Activated T-cell treated with anti-CD3 and anti-CD28 coated beads, Interleukin-2, amount 50 U/mL, for 4 hours (primary cell): Measurements from ENCODE around the gene PUS1. TPM values are rescaled to one million over a fixed set of nuclear protein-coding genes. Genes with fewer than 3 reads are reported as not detected.

ENCODE experiments used
- ATAC-seq, 2 donors: fragments of 200-7000 bp; cut with Tn5 transposase; one replicate each; pipeline ENCODE4 v1.10.0; 2021
- DNase-seq: peaks from one replicate; pipeline ENCODE4 v3.0.0-alpha.2; 2020
- H3K27me3 Mint-ChIP-seq: one replicate; pipeline ENCODE4 v1.8.0; 2021; ENCODE audit warnings: low read depth, mixed read lengths
- H3K36me3 Mint-ChIP-seq: one replicate; pipeline ENCODE4 v1.8.0; 2022; ENCODE audit warnings: mixed read lengths; ENCODE audit not compliant: insufficient read depth
- H3K4me1 Mint-ChIP-seq: one replicate; pipeline ENCODE4 v1.8.0; 2021; ENCODE audit warnings: low read depth, mixed read lengths
- H3K4me3 Mint-ChIP-seq: one replicate; pipeline ENCODE4 v1.8.0; 2021; ENCODE audit warnings: mild to moderate bottlenecking, moderate library complexity, mixed read lengths
- H3K9me3 Mint-ChIP-seq: one replicate; pipeline ENCODE4 v1.8.0; 2021; ENCODE audit warnings: mixed read lengths
- total RNA-seq, 3 donors: library from RNA; stranded (reverse); gene quantifications; one replicate each; pipeline ENCODE4 v1.2.1, GENCODE V29; 2021

Gene PUS1
- total RNA-seq, 3 donors from 2014 or later = 132 to 157 (median 155) TPM

GRCh38 chr12:131909081-131909751 lies 19.9 kb upstream of the PUS1 start:
- ATAC-seq = no peak
- Mint-ChIP-seq H3K27me3 (no peaks in the 10 kb centered on the region), H3K36me3 (peaks cover 2% of the 10 kb centered on the region), H3K4me1 (peaks cover 5% of the 10 kb centered on the region), H3K9me3 (no peaks in the 10 kb centered on the region), H3K4me3 (no peak overlapping the region)
- DNase-seq = no peak

GRCh38 chr12:131909752-131910219 lies 19.3 kb upstream of the PUS1 start:
- Mint-ChIP-seq H3K27me3 (no peaks in the 10 kb centered on the region), H3K4me3 (no peak overlapping the region), H3K9me3 (no peaks in the 10 kb centered on the region), H3K4me1 (peaks cover 5% of the 10 kb centered on the region), H3K36me3 (peaks cover 2% of the 10 kb centered on the region)
- no peak for ATAC-seq
- DNase-seq = no peak

- Mint-ChIP-seq H3K36me3 (peaks cover 2% of the 10 kb centered on the region), H3K27me3 (no peaks in the 10 kb centered on the region), H3K9me3 (no peaks in the 10 kb centered on the region), H3K4me3 (no peak overlapping the region), H3K4me1 (peaks cover 3% of the 10 kb centered on the region)
- ATAC-seq (no peak), DNase-seq (no peak)
Measured at GRCh38 chr12:131910302-131911027, 18.6 kb upstream of the PUS1 start.

- DNase-seq (no peak), ATAC-seq (no peak)
- Mint-ChIP-seq H3K27me3 (no peaks in the 10 kb centered on the region), H3K36me3 (peaks cover 2% of the 10 kb centered on the region), H3K9me3 (no peaks in the 10 kb centered on the region), H3K4me3 (no peak overlapping the region), H3K4me1 (no peaks in the 10 kb centered on the region)
Measured at GRCh38 chr12:131911028-131911650, 17.9 kb upstream of the PUS1 start.

- DNase-seq (no peak), ATAC-seq (no peak)
- no peaks in the 10 kb centered on the region for H3K27me3 Mint-ChIP-seq
- peaks cover 2% of the 10 kb centered on the region for H3K36me3 Mint-ChIP-seq
- no peaks in the 10 kb centered on the region for H3K4me1 Mint-ChIP-seq
- H3K9me3 Mint-ChIP-seq = no peaks in the 10 kb centered on the region
- no peak overlapping the region for H3K4me3 Mint-ChIP-seq
Measured at GRCh38 chr12:131911851-131912477, 17.1 kb upstream of the PUS1 start.

GRCh38 chr12:131912518-131913274 lies 16.4 kb upstream of the PUS1 start:
- Mint-ChIP-seq H3K9me3 (no peaks in the 10 kb centered on the region), H3K36me3 (peaks cover 2% of the 10 kb centered on the region), H3K4me1 (no peaks in the 10 kb centered on the region), H3K4me3 (no peak overlapping the region), H3K27me3 (no peaks in the 10 kb centered on the region)
- DNase-seq (no peak), ATAC-seq (no peak)

GRCh38 chr12:131913666-131914065 lies 15.4 kb upstream of the PUS1 start:
- ATAC-seq (no peak), DNase-seq (no peak)
- Mint-ChIP-seq H3K36me3 (peaks cover 2% of the 10 kb centered on the region), H3K9me3 (no peaks in the 10 kb centered on the region), H3K4me1 (no peaks in the 10 kb centered on the region), H3K27me3 (no peaks in the 10 kb centered on the region), H3K4me3 (no peak overlapping the region)

- Mint-ChIP-seq H3K4me3 (no peak overlapping the region), H3K4me1 (no peaks in the 10 kb centered on the region)
- no peak for ATAC-seq
Measured at GRCh38 chr12:131914179-131914702, 14.8 kb upstream of the PUS1 start.

GRCh38 chr12:131915000-131915689 lies 13.9 kb upstream of the PUS1 start:
- Mint-ChIP-seq H3K4me1 (no peaks in the 10 kb centered on the region), H3K27me3 (no peaks in the 10 kb centered on the region), H3K9me3 (no peaks in the 10 kb centered on the region), H3K4me3 (no peak overlapping the region), H3K36me3 (no peaks in the 10 kb centered on the region)
- DNase-seq = no peak
- ATAC-seq = no peak

More at GRCh38 chr12:131914179-131914702, 14.8 kb upstream of the PUS1 start:
- DNase-seq = no peak
- H3K36me3 Mint-ChIP-seq = no peaks in the 10 kb centered on the region
- no peaks in the 10 kb centered on the region for H3K9me3 Mint-ChIP-seq
- no peaks in the 10 kb centered on the region for H3K27me3 Mint-ChIP-seq

GRCh38 chr12:131915823-131916222 lies 13.3 kb upstream of the PUS1 start:
- H3K4me3 Mint-ChIP-seq = no peak overlapping the region
- no peaks in the 10 kb centered on the region for H3K36me3 Mint-ChIP-seq
- H3K9me3 Mint-ChIP-seq = no peaks in the 10 kb centered on the region
- H3K27me3 Mint-ChIP-seq = no peaks in the 10 kb centered on the region
- no peaks in the 10 kb centered on the region for H3K4me1 Mint-ChIP-seq
- ATAC-seq (no peak), DNase-seq (no peak)

- ATAC-seq (no peak), DNase-seq (no peak)
- H3K9me3 Mint-ChIP-seq = no peaks in the 10 kb centered on the region
- H3K36me3 Mint-ChIP-seq = no peaks in the 10 kb centered on the region
- H3K4me1 Mint-ChIP-seq = no peaks in the 10 kb centered on the region
- no peak overlapping the region for H3K4me3 Mint-ChIP-seq
- H3K27me3 Mint-ChIP-seq = no peaks in the 10 kb centered on the region
Measured at GRCh38 chr12:131916306-131917138, 12.6 kb upstream of the PUS1 start.

- no peaks in the 10 kb centered on the region for H3K36me3 Mint-ChIP-seq
- ATAC-seq = no peak
- no peak for DNase-seq
- H3K9me3 Mint-ChIP-seq = no peaks in the 10 kb centered on the region
- H3K27me3 Mint-ChIP-seq = no peaks in the 10 kb centered on the region
- no peaks in the 10 kb centered on the region for H3K4me1 Mint-ChIP-seq
- no peak overlapping the region for H3K4me3 Mint-ChIP-seq
Measured at GRCh38 chr12:131917139-131917710, 11.9 kb upstream of the PUS1 start.
